ENCODE results near the gene TRIM9. TPM values are rescaled to one million over a fixed set of nuclear protein-coding genes. Genes with fewer than 3 reads are reported as not detected.

The TRIM9 gene
- total RNA-seq, 1 donor from 2014 or later = under 0.01 TPM

DNA sequence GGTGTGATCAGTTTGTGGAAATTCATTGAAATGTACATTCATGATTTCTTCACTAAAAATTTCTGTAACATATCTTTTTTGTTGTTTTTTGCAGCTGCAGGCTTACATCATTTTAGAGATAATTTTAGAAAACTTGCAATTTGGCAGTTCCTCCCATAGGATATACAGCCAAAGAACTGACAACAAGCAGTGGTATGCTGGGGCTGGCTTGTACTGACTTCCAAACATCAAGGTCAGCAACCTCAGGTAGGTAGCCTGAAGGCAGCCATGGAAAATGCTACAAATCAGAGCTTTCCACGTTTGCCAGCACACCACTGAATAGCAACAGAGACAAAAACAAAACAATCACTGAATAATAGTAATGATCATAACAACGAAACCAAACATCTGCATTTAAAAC, 21.2 kb downstream of the TRIM9 start:
- no peaks in the 10 kb centered on the region for H3K27me3 ChIP-seq (ENCODE audit: control insufficient read depth, insufficient read depth, low read length)
- FAIRE-seq (no peak), DNase-seq (ENCODE audit: low read depth) (no peak)
- H3K4me3 ChIP-seq (ENCODE audit: low read depth, low read length) = no peak overlapping the region
- TF ChIP-seq CTCF (IDR thresholded peaks at IDR 0.05; ENCODE audit: insufficient read depth, low read length, severe bottlenecking) = no peak
- H3K36me3 ChIP-seq (ENCODE audit: control insufficient read depth, insufficient read depth, low read length) = no peaks in the 10 kb centered on the region

GRCh38 chr14:51072976-51073375, 21.9 kb downstream of the TRIM9 start:
- H3K27me3 ChIP-seq (ENCODE audit: control insufficient read depth, insufficient read depth, low read length) = no peaks in the 10 kb centered on the region
- no peaks in the 10 kb centered on the region for H3K36me3 ChIP-seq (ENCODE audit: control insufficient read depth, insufficient read depth, low read length)
- DNase-seq (ENCODE audit: low read depth) (no peak), FAIRE-seq (no peak)
- no peak overlapping the region for H3K4me3 ChIP-seq (ENCODE audit: low read depth, low read length)
- TF ChIP-seq CTCF (IDR thresholded peaks at IDR 0.05; ENCODE audit: insufficient read depth, low read length, severe bottlenecking) = no peak

DNA sequence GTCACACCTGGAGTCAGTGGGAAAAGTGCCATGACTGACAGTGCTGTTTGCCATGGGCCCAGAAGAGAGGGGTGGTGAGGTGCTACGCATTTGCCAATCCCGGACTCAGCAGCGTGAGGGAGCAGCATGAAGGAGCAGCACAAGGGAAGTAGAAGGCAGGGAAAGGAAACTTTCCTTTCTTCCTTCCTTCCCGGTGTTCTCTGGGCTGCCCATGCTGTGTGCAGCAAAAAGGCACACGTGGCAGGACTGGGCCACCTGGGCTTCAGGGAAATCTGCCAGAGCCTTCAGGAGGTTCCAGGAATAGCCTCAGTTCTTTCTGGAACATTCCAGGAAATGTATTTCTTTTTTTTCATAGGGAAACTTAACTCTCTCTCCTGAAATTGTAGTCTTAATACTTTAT, 23.0 kb downstream of the TRIM9 start:
- FAIRE-seq (no peak), DNase-seq (ENCODE audit: low read depth) (no peak)
- TF ChIP-seq CTCF (IDR thresholded peaks at IDR 0.05; ENCODE audit: insufficient read depth, low read length, severe bottlenecking) = no peak
- Histone ChIP-seq H3K4me3 (ENCODE audit: low read depth, low read length) (no peak overlapping the region), H3K27me3 (ENCODE audit: control insufficient read depth, insufficient read depth, low read length) (no peaks in the 10 kb centered on the region), H3K36me3 (ENCODE audit: control insufficient read depth, insufficient read depth, low read length) (no peaks in the 10 kb centered on the region)

DNA sequence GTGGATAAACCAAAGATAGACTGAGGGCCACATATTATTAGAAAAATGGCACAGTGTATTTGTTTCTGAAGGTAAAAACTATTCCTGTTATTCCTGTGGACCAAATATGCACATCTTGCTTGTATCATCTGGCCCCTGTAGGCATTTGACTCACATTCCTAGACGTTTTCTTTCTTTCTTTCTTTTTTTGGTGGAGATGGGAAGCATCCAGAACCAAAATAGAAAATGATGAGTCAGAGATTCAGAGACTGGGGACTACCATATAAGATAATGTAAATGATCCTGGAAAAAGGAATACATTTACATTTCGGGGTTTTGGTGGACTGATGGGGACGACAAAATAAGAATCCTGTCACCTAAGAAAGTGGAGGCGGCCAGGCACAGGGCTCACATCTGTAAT, 24.2 kb downstream of the TRIM9 start:
- FAIRE-seq (no peak), DNase-seq (ENCODE audit: low read depth) (no peak)
- Histone ChIP-seq H3K27me3 (ENCODE audit: control insufficient read depth, insufficient read depth, low read length) (no peaks in the 10 kb centered on the region), H3K4me3 (ENCODE audit: low read depth, low read length) (no peak overlapping the region), H3K36me3 (ENCODE audit: control insufficient read depth, insufficient read depth, low read length) (no peaks in the 10 kb centered on the region)
- TF ChIP-seq CTCF (IDR thresholded peaks at IDR 0.05; ENCODE audit: insufficient read depth, low read length, severe bottlenecking) = no peak

DNA sequence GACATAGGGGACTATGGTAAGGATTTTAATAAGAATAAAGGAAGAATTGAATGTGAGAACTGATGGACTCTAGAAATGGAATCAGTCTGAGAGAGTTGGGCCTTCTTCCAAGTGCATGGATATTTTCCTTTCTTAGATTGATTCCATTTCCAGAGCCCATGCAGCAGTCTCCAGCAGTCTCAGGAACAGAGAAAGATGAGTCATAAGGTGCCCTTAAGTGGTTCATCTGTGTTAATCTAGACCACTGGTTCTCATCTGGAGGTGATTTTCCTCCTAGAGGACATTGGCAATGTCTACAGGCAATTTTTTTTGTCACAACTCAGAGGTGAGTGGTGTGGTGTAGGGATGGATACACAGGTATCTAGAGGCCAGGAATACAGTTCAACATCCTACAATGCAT, 25.9 kb downstream of the TRIM9 start:
- TF ChIP-seq CTCF (IDR thresholded peaks at IDR 0.05; ENCODE audit: insufficient read depth, low read length, severe bottlenecking) = no peak
- no peaks in the 10 kb centered on the region for H3K36me3 ChIP-seq (ENCODE audit: control insufficient read depth, insufficient read depth, low read length)
- H3K27me3 ChIP-seq (ENCODE audit: control insufficient read depth, insufficient read depth, low read length) = no peaks in the 10 kb centered on the region
- H3K4me3 ChIP-seq (ENCODE audit: low read depth, low read length) = no peak overlapping the region
- FAIRE-seq = no peak
- peak; percentile 23 for DNase-seq (ENCODE audit: low read depth)

GRCh38 chr14:51068268-51068667, 26.6 kb downstream of the TRIM9 start:
- no peak for TF ChIP-seq CTCF (IDR thresholded peaks at IDR 0.05; ENCODE audit: insufficient read depth, low read length, severe bottlenecking)
- Histone ChIP-seq H3K27me3 (ENCODE audit: control insufficient read depth, insufficient read depth, low read length) (no peaks in the 10 kb centered on the region), H3K36me3 (ENCODE audit: control insufficient read depth, insufficient read depth, low read length) (no peaks in the 10 kb centered on the region), H3K4me3 (ENCODE audit: low read depth, low read length) (no peak overlapping the region)
- no peak for FAIRE-seq
- no peak for DNase-seq (ENCODE audit: low read depth)
